ENCODE results near the gene KCTD21.

The KCTD21 gene

GRCh38 chr11:78170874-78171549 lies 17.4 kb downstream of the KCTD21 start:
- no peak for DNase-seq

GRCh38 chr11:78170413-78170812 lies 18.0 kb downstream of the KCTD21 start:
- DNase-seq: no peak

GRCh38 chr11:78168539-78169477 lies 19.6 kb downstream of the KCTD21 start:
- DNase-seq: no peak

DNA sequence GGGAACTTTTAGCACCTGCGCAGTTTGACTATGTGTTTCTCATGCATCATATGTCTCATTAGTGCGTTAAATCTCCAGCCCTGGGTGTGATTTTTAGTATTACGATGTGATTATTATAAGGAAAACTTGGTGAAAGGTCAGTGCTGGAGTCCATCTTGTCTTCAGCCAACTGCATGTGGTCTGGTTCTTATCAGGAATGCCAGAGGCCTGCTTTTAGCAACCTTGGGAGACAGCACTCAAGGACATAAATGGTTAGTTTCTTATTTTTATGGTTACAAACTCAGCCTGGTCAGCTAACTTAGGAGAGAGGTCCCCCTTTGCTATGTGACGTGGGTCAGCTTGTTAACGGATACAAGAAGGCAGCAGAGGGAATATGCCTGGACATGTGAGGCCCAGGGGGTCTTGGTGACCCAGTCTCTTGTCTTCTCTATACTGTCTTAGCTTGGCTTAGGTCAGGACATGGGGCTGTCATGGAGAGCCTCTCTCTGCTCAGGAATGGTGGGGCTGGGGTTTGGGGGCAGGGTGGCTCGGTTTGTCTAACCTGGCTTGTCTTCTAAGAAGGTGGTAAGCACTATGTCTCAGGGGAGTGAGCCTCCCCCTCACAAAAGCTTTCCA lies 21.5 kb downstream of the KCTD21 start:
- no peak for DNase-seq

GRCh38 chr11:78164471-78164870 lies 24.0 kb downstream of the KCTD21 start:
- DNase-seq: no peak

- no peak for DNase-seq
Observed at GRCh38 chr11:78163828-78164227, 24.6 kb downstream of the KCTD21 start.

- no peak for DNase-seq
Observed at GRCh38 chr11:78161962-78162371, 26.5 kb downstream of the KCTD21 start.

DNA sequence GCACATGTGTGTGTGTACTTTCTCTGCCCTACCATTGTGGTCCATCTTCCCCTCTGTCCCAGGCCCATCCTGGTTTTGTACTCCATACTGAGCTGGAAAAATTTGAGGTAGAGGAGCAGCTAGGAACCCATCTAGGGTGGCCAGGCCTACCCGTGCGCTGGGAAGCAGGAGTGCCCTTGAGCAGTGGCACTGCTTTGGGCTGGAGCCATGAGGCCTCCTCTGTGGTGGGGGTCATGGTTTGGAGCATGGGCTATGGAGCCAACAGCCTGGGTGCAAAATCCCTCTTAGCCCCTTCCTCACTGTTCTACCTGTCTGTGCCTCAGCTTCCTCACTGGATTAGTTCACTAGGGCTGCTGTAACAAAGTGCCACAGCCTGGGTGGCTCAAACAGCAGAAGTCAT lies 27.1 kb downstream of the KCTD21 start:
- DNase-seq: no peak

DNA sequence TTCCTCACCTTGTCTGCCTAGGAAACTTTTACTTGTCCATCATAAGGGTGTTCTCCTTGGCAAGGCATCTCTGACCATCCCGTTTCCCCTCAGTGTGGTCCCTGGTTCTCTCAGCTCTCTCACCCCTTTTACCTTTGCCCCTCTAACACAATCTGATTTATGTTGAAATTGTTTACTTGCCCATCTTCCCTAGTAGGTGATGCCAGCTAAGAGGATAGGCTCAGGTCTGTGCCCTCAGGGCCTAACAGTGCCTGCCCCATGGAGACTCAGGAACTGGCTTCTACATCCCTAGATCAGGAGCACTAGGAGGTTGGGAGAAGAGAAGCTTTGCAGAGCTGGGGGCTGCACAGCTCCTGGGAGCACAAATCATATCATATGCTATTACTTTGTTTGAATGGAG lies 27.9 kb downstream of the KCTD21 start:
- no peak for DNase-seq

DNA sequence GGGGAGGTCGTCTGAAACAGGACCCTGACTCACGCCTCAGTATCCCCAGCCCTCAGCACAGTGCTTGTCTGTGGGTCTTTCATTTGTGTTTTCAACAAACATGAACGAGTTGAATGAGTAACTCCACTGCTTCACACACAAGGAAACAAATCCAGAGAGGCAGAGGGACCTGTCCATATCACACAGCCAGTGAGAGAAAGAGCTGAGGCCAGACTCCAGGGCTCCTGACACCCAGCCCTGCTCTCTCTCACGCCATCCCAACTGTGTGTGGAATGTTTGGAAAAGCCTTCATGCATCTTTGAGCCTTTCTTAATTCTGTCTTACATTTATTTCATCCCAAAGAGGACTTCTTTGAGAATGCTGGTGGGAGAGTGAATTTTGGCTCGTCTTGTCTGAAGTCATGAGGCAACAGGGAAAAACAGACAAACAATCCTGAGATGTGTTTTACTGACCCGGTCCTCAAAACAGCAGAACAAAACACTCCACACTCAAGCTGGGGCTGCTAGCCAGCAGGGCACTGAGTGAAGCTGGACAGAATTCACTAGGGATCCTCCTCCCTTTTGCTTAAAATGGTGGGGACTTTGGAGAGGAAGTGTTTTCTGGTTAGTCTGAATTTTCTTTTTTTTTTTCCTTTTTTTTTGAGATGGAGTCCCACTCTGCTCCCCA lies 29.3 kb downstream of the KCTD21 start:
- DNase-seq: no peak

GRCh38 chr11:78156127-78156844 lies 32.1 kb downstream of the KCTD21 start:
- DNase-seq: no peak

GRCh38 chr11:78151804-78152203 lies 36.6 kb downstream of the KCTD21 start:
- DNase-seq: no peak

GRCh38 chr11:78150754-78151153 lies 37.7 kb downstream of the KCTD21 start:
- DNase-seq: no peak

DNA sequence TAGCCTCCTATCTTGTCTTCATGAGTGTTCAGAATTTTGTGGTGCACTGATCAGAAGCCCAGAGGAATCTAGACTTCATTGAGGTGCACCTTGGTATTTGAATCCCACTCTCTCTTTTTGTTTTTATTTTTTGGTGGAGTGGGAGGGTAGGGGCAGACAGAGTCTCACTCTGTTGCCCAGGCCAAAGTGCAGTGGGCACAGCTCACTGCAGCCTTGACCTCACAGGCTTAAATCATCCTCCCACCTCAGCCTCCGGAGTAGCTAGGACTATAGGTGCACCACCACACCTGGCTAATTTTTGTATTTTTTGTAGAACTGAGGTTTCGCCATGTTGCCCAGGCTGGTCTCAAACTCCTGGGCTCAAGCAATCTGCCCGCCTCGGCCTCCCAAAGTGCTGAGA lies 38.1 kb downstream of the KCTD21 start:
- no peak for DNase-seq

DNA sequence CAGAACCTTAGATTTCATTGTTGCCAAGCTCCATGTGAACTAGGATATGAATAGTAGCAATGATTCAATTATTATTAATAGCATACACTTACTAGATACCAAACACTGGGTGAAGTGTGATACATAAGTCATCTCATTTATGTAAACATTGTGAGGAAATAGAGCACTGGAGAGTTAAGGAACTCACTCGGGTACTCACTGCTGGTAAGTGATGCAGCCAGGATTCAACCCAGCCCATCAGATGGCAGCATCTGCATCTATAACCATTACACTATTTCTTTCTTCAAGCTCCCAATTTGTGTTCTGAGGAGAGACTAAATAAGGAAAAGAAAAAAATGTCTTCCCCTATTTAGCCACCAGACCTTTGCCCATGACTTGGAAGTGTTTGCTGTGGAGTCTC lies 38.8 kb downstream of the KCTD21 start:
- no peak for DNase-seq

- no peak for DNase-seq
Observed at GRCh38 chr11:78147807-78148206, 40.6 kb downstream of the KCTD21 start.

- no peak for DNase-seq
Observed at GRCh38 chr11:78145511-78146025, 42.9 kb downstream of the KCTD21 start.

GRCh38 chr11:78140392-78141077 lies 47.9 kb downstream of the KCTD21 start:
- no peak for DNase-seq

- DNase-seq: peak; percentile 92
Observed at GRCh38 chr11:78139422-78140391, 48.7 kb downstream of the KCTD21 start, which contains the start of gene ALG8. Gene ALG8, minus strand, starts transcription at chr11:78139626. Its CDS starts 38 bp downstream, at chr11:78139588.

All from NCI-H1436 (cell line).